Chondrocyte (in vitro differentiated cells): ENCODE results near the gene DOLK. TPM values are rescaled to one million over a fixed set of nuclear protein-coding genes. Genes with fewer than 3 reads are reported as not detected.

Source experiments
- DNase-seq: peaks from one replicate; pipeline ENCODE4 v3.0.0; 2021; ENCODE audit warnings: mixed read lengths, low spot score
- H3K27ac Mint-ChIP-seq: one replicate; pipeline ENCODE4 v1.8.0; 2021; ENCODE audit warnings: mild to moderate bottlenecking, moderate library complexity, mixed read lengths; ENCODE audit not compliant: unreplicated experiment
- H3K27me3 Mint-ChIP-seq: 2 replicates; pipeline ENCODE4 v1.8.0; 2021; ENCODE audit warnings: low read depth, mixed read lengths
- H3K36me3 Mint-ChIP-seq: 2 replicates; pipeline ENCODE4 v1.8.0; 2021; ENCODE audit warnings: low read depth, mixed read lengths
- H3K4me1 Mint-ChIP-seq: 2 replicates; pipeline ENCODE4 v1.8.0; 2021; ENCODE audit warnings: low read depth, mild to moderate bottlenecking, mixed read lengths
- H3K4me3 Mint-ChIP-seq: one replicate; pipeline ENCODE4 v1.8.0; 2021; ENCODE audit warnings: mild to moderate bottlenecking, moderate library complexity, mixed read lengths; ENCODE audit not compliant: unreplicated experiment
- H3K9me3 Mint-ChIP-seq: 2 replicates; pipeline ENCODE4 v1.8.0; 2021; ENCODE audit warnings: low read depth, mixed read lengths
- CTCF ChIP-seq: fragments of 200-600 bp; sonication (generic); IDR thresholded peaks from 2 replicates; pipeline ENCODE4 v1.5.0; 2021; ENCODE audit warnings: antibody characterized with exemption, mild to moderate bottlenecking, moderate library complexity
- total RNA-seq: library from RNA; stranded (reverse); gene quantifications from 3 replicates; pipeline ENCODE4 v1.2.1, GENCODE V29; 2021

DOLK gene
- total RNA-seq, 1 donor from 2014 or later = 22.2 TPM

DNA sequence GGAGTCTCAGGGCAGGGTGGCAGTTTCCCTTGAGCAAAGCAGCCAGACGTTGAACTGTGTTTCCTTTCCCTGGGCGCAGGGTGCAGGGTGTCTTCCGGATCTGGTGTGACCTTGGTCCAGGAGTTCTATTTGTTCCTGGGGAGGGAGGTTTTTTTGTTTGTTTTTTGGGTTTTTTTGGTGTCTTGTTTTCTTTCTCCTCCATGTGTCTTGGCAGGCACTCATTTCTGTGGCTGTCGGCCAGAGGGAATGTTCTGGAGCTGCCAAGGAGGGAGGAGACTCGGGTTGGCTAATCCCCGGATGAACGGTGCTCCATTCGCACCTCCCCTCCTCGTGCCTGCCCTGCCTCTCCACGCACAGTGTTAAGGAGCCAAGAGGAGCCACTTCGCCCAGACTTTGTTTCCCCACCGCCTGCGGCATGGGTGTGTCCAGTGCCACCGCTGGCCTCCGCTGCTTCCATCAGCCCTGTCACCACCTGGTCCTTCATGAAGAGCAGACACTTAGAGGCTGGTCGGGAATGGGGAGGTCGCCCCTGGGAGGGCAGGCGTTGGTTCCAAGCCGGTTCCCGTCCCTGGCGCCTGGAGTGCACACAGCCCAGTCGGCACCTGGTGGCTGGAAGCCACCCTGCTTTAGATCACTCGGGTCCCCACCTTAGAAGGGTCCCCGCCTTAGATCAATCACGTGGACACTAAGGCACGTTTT is 30.1 kb downstream of the DOLK start:
- Mint-ChIP-seq H3K27me3 (no peaks in the 10 kb centered on the region), H3K36me3 (peaks cover 23% of the 10 kb centered on the region), H3K27ac (peak overlapping the region; percentile 57), H3K4me1 (peaks cover 51% of the 10 kb centered on the region), H3K4me3 (no peak overlapping the region), H3K9me3 (no peaks in the 10 kb centered on the region)
- no peak for DNase-seq
- TF ChIP-seq CTCF = no peak

GRCh38 chr9:128916745-128917144 is 30.7 kb downstream of the DOLK start:
- no peak for DNase-seq
- peaks cover 23% of the 10 kb centered on the region for H3K36me3 Mint-ChIP-seq
- H3K9me3 Mint-ChIP-seq = no peaks in the 10 kb centered on the region
- H3K4me1 Mint-ChIP-seq = peaks cover 55% of the 10 kb centered on the region
- H3K27ac Mint-ChIP-seq = peak overlapping the region; percentile 63
- H3K27me3 Mint-ChIP-seq = no peaks in the 10 kb centered on the region
- TF ChIP-seq CTCF = no peak
- no peak overlapping the region for H3K4me3 Mint-ChIP-seq

- Mint-ChIP-seq H3K27me3 (no peaks in the 10 kb centered on the region), H3K36me3 (peaks cover 23% of the 10 kb centered on the region), H3K9me3 (no peaks in the 10 kb centered on the region), H3K27ac (peak overlapping the region; percentile 63), H3K4me3 (no peak overlapping the region), H3K4me1 (peaks cover 56% of the 10 kb centered on the region)
- DNase-seq = no peak
- no peak for TF ChIP-seq CTCF
These were observed 31.2 kb downstream of the DOLK start for GRCh38 chr9:128916204-128916603.

- H3K27me3 Mint-ChIP-seq = no peaks in the 10 kb centered on the region
- peaks cover 50% of the 10 kb centered on the region for H3K4me1 Mint-ChIP-seq
- peaks cover 29% of the 10 kb centered on the region for H3K36me3 Mint-ChIP-seq
- H3K27ac Mint-ChIP-seq = no peak overlapping the region
- no peak for TF ChIP-seq CTCF
- H3K4me3 Mint-ChIP-seq = no peak overlapping the region
- H3K9me3 Mint-ChIP-seq = no peaks in the 10 kb centered on the region
- no peak for DNase-seq
These were observed 33.2 kb downstream of the DOLK start for GRCh38 chr9:128913995-128914772.

GRCh38 chr9:128913048-128913900 is 34.1 kb downstream of the DOLK start:
- Mint-ChIP-seq H3K27me3 (no peaks in the 10 kb centered on the region), H3K27ac (peak overlapping the region; percentile 83), H3K4me1 (peaks cover 47% of the 10 kb centered on the region), H3K9me3 (no peaks in the 10 kb centered on the region), H3K36me3 (peaks cover 36% of the 10 kb centered on the region), H3K4me3 (peak overlapping the region; percentile 10)
- no peak for DNase-seq
- TF ChIP-seq CTCF = no peak
